ENCODE results near the gene ZBED6. TPM values are rescaled to one million over a fixed set of nuclear protein-coding genes. Genes with fewer than 3 reads are reported as not detected.
"Not testable (repeated sequence)": the region's sequence is repeated elsewhere in the genome, so short reads cannot be mapped to it uniquely, and the experiment has no call there.

ZBED6 gene
- total RNA-seq, 2 donors from 2014 or later: 24.9 to 29.3 TPM

GRCh38 chr1:203796236-203796605 is 798 bp downstream of the ZBED6 start:
- no peaks in the 10 kb centered on the region for H3K27me3 Mint-ChIP-seq
- peaks cover 19% of the 10 kb centered on the region for H3K36me3 Mint-ChIP-seq
- ATAC-seq: peak in 1 of 2 donors; percentile 41
- H3K4me1 Mint-ChIP-seq (ENCODE audit: low read depth in 2 of 2): peaks cover 36 to 41% of the 10 kb centered on the region in 2 donors
- H3K27ac Mint-ChIP-seq: peak overlapping the region; percentile 84 to 96
- H3K4me3 Mint-ChIP-seq: peak overlapping the region; percentile 93
- DNase-seq (ENCODE audit: low spot score): no peak
- no peaks in the 10 kb centered on the region for H3K9me3 Mint-ChIP-seq

GRCh38 chr1:203797216-203797615 is 1.8 kb downstream of the ZBED6 start:
- DNase-seq (ENCODE audit: low spot score) (no peak), ATAC-seq (no peak)
- Mint-ChIP-seq H3K9me3 (no peaks in the 10 kb centered on the region), H3K27ac (peak overlapping the region; percentile 84 to 96), H3K4me1 (ENCODE audit: low read depth in 2 of 2) (peaks cover 36 to 41% of the 10 kb centered on the region in 2 donors), H3K27me3 (no peaks in the 10 kb centered on the region), H3K4me3 (peak overlapping the region; percentile 93), H3K36me3 (peaks cover 19% of the 10 kb centered on the region)

GRCh38 chr1:203797948-203798655 is 2.7 kb downstream of the ZBED6 start:
- H3K36me3 Mint-ChIP-seq: peaks cover 19% of the 10 kb centered on the region
- H3K4me1 Mint-ChIP-seq (ENCODE audit: low read depth in 2 of 2): peaks cover 41 to 43% of the 10 kb centered on the region in 2 donors
- DNase-seq (ENCODE audit: low spot score) (no peak), ATAC-seq (no peak)
- no peaks in the 10 kb centered on the region for H3K27me3 Mint-ChIP-seq
- peak overlapping the region; percentile 93 for H3K4me3 Mint-ChIP-seq
- peak overlapping the region in 1 of 2 donors; percentile 84 for H3K27ac Mint-ChIP-seq
- no peaks in the 10 kb centered on the region for H3K9me3 Mint-ChIP-seq

DNA sequence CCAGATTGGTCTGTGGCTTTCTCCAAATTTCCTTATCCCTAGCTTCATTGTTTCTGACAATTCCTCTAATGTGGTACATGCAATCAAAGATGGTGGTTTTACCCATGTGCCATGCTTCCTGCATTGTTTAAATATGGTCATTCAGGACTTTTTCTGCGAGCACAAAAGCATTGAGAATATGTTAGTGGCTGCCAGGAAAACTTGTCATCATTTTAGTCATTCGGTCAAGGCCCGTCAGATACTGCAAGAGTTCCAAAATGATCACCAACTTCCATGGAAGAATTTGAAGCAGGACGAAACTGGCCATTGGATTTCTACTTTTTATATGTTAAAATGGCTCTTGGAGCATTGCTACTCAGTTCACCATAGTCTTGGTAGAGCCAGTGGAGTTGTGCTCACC is 3.7 kb downstream of the ZBED6 start:
- Mint-ChIP-seq H3K4me1 (ENCODE audit: low read depth in 2 of 2) (peaks cover 48 to 50% of the 10 kb centered on the region in 2 donors), H3K27me3 (no peaks in the 10 kb centered on the region)

GRCh38 chr1:203799971-203800370 is 4.5 kb downstream of the ZBED6 start:
- H3K27me3 Mint-ChIP-seq: no peaks in the 10 kb centered on the region
- H3K36me3 Mint-ChIP-seq: peaks cover 30% of the 10 kb centered on the region
- H3K27ac Mint-ChIP-seq: no peak overlapping the region
- no peak overlapping the region for H3K4me3 Mint-ChIP-seq
- H3K9me3 Mint-ChIP-seq: no peaks in the 10 kb centered on the region
- ATAC-seq: no peak
- DNase-seq (ENCODE audit: low spot score): no peak
- H3K4me1 Mint-ChIP-seq (ENCODE audit: low read depth in 2 of 2): peaks cover 50 to 52% of the 10 kb centered on the region in 2 donors

More for the DNA sequence above, 3.7 kb downstream of the ZBED6 start:
- no peak overlapping the region for H3K27ac Mint-ChIP-seq
- H3K36me3 Mint-ChIP-seq: peaks cover 25% of the 10 kb centered on the region
- DNase-seq (ENCODE audit: low spot score): no peak
- no peak for ATAC-seq
- no peaks in the 10 kb centered on the region for H3K9me3 Mint-ChIP-seq
- H3K4me3 Mint-ChIP-seq: no peak overlapping the region

- peaks cover 27 to 29% of the 10 kb centered on the region in 2 donors for H3K4me1 Mint-ChIP-seq (ENCODE audit: low read depth in 2 of 2)
- H3K27me3 Mint-ChIP-seq: no peaks in the 10 kb centered on the region
- no peaks in the 10 kb centered on the region for H3K9me3 Mint-ChIP-seq
- H3K27ac Mint-ChIP-seq: no peak overlapping the region
- ATAC-seq: no peak
- no peak for DNase-seq (ENCODE audit: low spot score)
- no peak overlapping the region for H3K4me3 Mint-ChIP-seq
- H3K36me3 Mint-ChIP-seq: peaks cover 19% of the 10 kb centered on the region
These were observed 10.3 kb downstream of the ZBED6 start for GRCh38 chr1:203805689-203806088.

DNA sequence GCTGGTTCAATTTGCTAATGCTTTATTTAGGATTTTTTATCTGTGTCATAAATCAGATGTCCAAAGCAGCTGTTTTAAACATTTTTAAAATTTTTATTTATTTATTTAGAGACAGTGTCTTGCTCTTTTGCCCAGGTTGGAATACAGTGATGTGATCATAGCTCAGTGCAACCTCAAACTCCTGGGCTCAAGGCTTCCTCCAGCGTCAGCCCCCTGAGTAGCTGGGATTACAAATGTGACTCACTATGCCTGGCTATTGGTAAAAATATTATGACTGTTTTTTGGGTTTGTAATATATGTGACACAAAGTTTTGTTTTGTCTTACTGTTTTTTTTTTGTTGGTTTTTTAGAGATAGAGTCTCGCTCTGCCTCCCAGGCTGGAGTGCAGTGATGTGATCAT is 11.8 kb downstream of the ZBED6 start:
- H3K27ac Mint-ChIP-seq: no peak overlapping the region
- H3K4me1 Mint-ChIP-seq (ENCODE audit: low read depth in 2 of 2): peaks cover 29 to 31% of the 10 kb centered on the region in 2 donors
- peaks cover 19% of the 10 kb centered on the region for H3K36me3 Mint-ChIP-seq
- no peaks in the 10 kb centered on the region for H3K9me3 Mint-ChIP-seq
- ATAC-seq: no peak
- DNase-seq (ENCODE audit: low spot score): no peak
- H3K4me3 Mint-ChIP-seq: no peak overlapping the region
- no peaks in the 10 kb centered on the region for H3K27me3 Mint-ChIP-seq

DNA sequence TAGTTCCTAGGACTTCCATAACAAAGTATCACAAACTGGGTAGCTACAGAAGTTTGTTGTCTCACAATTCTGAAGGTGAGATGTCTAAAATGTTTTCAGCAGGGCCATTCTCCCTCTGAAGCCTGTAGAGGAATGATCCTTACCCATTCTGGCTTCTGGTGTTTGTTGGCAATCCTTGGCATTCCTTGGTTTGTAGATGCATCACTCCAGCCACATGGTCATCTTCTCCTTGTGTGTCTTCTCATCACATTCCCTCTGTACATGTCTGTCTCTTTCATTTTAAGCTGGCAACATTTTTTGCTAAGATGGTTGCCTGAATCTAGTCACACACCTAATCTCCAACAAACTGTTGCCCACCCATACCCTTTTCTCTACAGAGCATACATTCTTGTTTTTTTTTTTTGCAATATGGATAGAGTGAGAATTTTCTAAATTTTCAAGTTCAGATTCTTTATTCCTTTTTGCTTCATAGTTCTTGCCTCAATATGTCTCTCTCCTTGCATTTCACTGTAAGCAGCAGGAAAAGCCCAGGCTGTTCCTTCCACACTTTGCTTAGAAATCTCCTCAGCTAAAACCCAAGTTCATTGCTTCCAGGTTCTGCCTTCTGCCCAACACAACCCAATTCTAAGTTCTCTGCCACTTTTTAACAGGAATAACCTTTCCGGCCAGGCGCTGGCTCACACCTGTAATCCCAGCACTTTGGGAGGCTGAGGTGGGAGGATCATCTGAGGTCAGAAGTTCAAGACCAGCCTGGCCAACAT is 18.3 kb downstream of the ZBED6 start:
- ATAC-seq: no peak
- no peak overlapping the region for H3K4me3 Mint-ChIP-seq
- DNase-seq (ENCODE audit: low spot score): no peak
- H3K27ac Mint-ChIP-seq: peak overlapping the region in 1 of 2 donors; percentile 10
- no peaks in the 10 kb centered on the region for H3K27me3 Mint-ChIP-seq
- no peaks in the 10 kb centered on the region for H3K9me3 Mint-ChIP-seq
- H3K36me3 Mint-ChIP-seq: peaks cover 24% of the 10 kb centered on the region
- H3K4me1 Mint-ChIP-seq (ENCODE audit: low read depth in 2 of 2): peaks cover 17 to 18% of the 10 kb centered on the region in 2 donors

- Mint-ChIP-seq H3K4me3 (no peak overlapping the region), H3K27ac (no peak overlapping the region), H3K4me1 (ENCODE audit: low read depth in 2 of 2) (peaks cover 20 to 38% of the 10 kb centered on the region in 2 donors), H3K27me3 (no peaks in the 10 kb centered on the region), H3K36me3 (peaks cover 43% of the 10 kb centered on the region), H3K9me3 (no peaks in the 10 kb centered on the region)
- DNase-seq (ENCODE audit: low spot score) (no peak), ATAC-seq (no peak)
These were observed 23.0 kb downstream of the ZBED6 start for GRCh38 chr1:203818399-203818798.

- H3K36me3 Mint-ChIP-seq: peaks cover 39% of the 10 kb centered on the region
- peaks cover 15 to 33% of the 10 kb centered on the region in 2 donors for H3K4me1 Mint-ChIP-seq (ENCODE audit: low read depth in 2 of 2)
- DNase-seq (ENCODE audit: low spot score) (no peak), ATAC-seq (no peak)
- no peak overlapping the region for H3K27ac Mint-ChIP-seq
- no peaks in the 10 kb centered on the region for H3K27me3 Mint-ChIP-seq
- H3K9me3 Mint-ChIP-seq: no peaks in the 10 kb centered on the region
- no peak overlapping the region for H3K4me3 Mint-ChIP-seq
These were observed 27.9 kb downstream of the ZBED6 start for GRCh38 chr1:203823306-203823705.

- H3K9me3 Mint-ChIP-seq: no peaks in the 10 kb centered on the region
- H3K27me3 Mint-ChIP-seq: no peaks in the 10 kb centered on the region
- DNase-seq (ENCODE audit: low spot score) (no peak), ATAC-seq (no peak)
- H3K4me1 Mint-ChIP-seq (ENCODE audit: low read depth in 2 of 2): peaks cover 13 to 28% of the 10 kb centered on the region in 2 donors
- H3K27ac Mint-ChIP-seq: no peak overlapping the region
- no peak overlapping the region for H3K4me3 Mint-ChIP-seq
- peaks cover 42% of the 10 kb centered on the region for H3K36me3 Mint-ChIP-seq
These were observed 30.8 kb downstream of the ZBED6 start for GRCh38 chr1:203826175-203826574.

GRCh38 chr1:203828002-203828401 is 32.6 kb downstream of the ZBED6 start:
- Mint-ChIP-seq H3K9me3 (no peaks in the 10 kb centered on the region), H3K27ac (no peak overlapping the region), H3K4me1 (ENCODE audit: low read depth in 2 of 2) (peaks cover 5 to 17% of the 10 kb centered on the region in 2 donors), H3K36me3 (peaks cover 30% of the 10 kb centered on the region), H3K4me3 (no peak overlapping the region), H3K27me3 (no peaks in the 10 kb centered on the region)
- ATAC-seq (no peak), DNase-seq (ENCODE audit: low spot score) (no peak)

- DNase-seq (ENCODE audit: low spot score) (no peak), ATAC-seq (no peak)
- Mint-ChIP-seq H3K4me3 (no peak overlapping the region), H3K9me3 (no peaks in the 10 kb centered on the region), H3K36me3 (peaks cover 29% of the 10 kb centered on the region), H3K4me1 (ENCODE audit: low read depth in 2 of 2) (peaks cover 5 to 12% of the 10 kb centered on the region in 2 donors), H3K27ac (no peak overlapping the region), H3K27me3 (no peaks in the 10 kb centered on the region)
These were observed 33.1 kb downstream of the ZBED6 start for GRCh38 chr1:203828503-203828902.

DNA sequence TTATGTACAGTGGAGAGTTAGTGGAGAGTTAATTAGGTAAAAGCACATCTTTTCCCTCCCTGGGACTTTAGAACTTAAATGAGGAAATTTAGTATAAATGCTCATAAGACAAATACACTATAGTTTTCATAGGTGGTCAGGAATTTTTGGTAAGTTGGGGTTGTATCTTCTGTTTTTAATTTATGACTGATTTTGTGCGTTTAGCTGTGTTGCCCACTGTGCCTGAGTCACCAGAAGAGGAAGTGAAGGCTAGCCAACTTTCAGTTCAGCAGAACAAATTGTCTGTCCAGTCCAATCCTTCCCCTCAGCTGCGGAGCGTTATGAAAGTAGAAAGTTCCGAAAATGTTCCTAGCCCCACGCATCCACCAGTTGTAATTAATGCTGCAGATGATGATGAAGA is 33.8 kb downstream of the ZBED6 start:
- H3K27ac Mint-ChIP-seq; ATAC-seq; H3K4me3 Mint-ChIP-seq; H3K27me3 Mint-ChIP-seq; H3K4me1 Mint-ChIP-seq (ENCODE audit: low read depth in 2 of 2); DNase-seq (ENCODE audit: low spot score); H3K9me3 Mint-ChIP-seq: not testable (repeated sequence)
- peaks cover 31% of the 10 kb centered on the region for H3K36me3 Mint-ChIP-seq

All from natural killer cell treated with Interleukin-12 subunit alpha and Interleukin-12 subunit beta and Interleukin-15 and Interleukin-18, amount 100 ng/mL, for 72 hours (primary cell).